Brain pericyte (primary cell): Measurements from ENCODE around the gene EPHA1.

ENCODE experiments used
- DNase-seq: peaks from one replicate; pipeline ENCODE4 v3.0.0-alpha.2; 2012; ENCODE audit warnings: low read depth, low spot score

Gene EPHA1

GRCh38 chr7:143389316-143390103, 19.1 kb downstream of the EPHA1 start:
- no peak for DNase-seq

- DNase-seq, result no peak
These were observed 20.1 kb downstream of the EPHA1 start for GRCh38 chr7:143388491-143389101.

- DNase-seq, result no peak
These were observed 20.6 kb downstream of the EPHA1 start for GRCh38 chr7:143388051-143388450.

GRCh38 chr7:143387156-143387975, 21.3 kb downstream of the EPHA1 start:
- DNase-seq, result no peak

GRCh38 chr7:143385891-143386781, 22.5 kb downstream of the EPHA1 start:
- no peak for DNase-seq

GRCh38 chr7:143384661-143385631, 23.7 kb downstream of the EPHA1 start:
- no peak for DNase-seq

- no peak for DNase-seq
These were observed 24.5 kb downstream of the EPHA1 start for GRCh38 chr7:143384148-143384547.

- no peak for DNase-seq
These were observed 25.1 kb downstream of the EPHA1 start for GRCh38 chr7:143383642-143383957.

GRCh38 chr7:143382791-143383641, 25.6 kb downstream of the EPHA1 start:
- no peak for DNase-seq

- DNase-seq, result no peak
These were observed 26.4 kb downstream of the EPHA1 start for GRCh38 chr7:143382126-143382790.

- DNase-seq, result no peak
These were observed 27.1 kb downstream of the EPHA1 start for GRCh38 chr7:143381427-143382125.

GRCh38 chr7:143380646-143381426, 27.8 kb downstream of the EPHA1 start, which contains the start of gene ZYX:
ZYX (plus strand) TSS chr7:143381345; CDS start chr7:143381572, 227 bp downstream.
- peak; percentile 71 for DNase-seq

GRCh38 chr7:143380260-143380645, 28.4 kb downstream of the EPHA1 start:
- DNase-seq, result no peak

GRCh38 chr7:143379611-143380259, 28.9 kb downstream of the EPHA1 start:
- DNase-seq, result no peak

- DNase-seq, result no peak
These were observed 32.3 kb downstream of the EPHA1 start for GRCh38 chr7:143376396-143376795.

- no peak for DNase-seq
These were observed 33.2 kb downstream of the EPHA1 start for GRCh38 chr7:143375298-143376034.
